Left colon (tissue), 2 donors: ENCODE data around the gene ZFP36. TPM values are rescaled to one million over a fixed set of nuclear protein-coding genes. Genes with fewer than 3 reads are reported as not detected.
"Not testable (repeated sequence)": the region's sequence is repeated elsewhere in the genome, so short reads cannot be mapped to it uniquely, and the experiment has no call there.

Source experiments
- ATAC-seq: fragments of 200-7000 bp; cut with Tn5 transposase; one replicate; pipeline ENCODE4 v1.9.1; 2020; ENCODE audit warnings: mild to moderate bottlenecking, moderate library complexity
- DNase-seq, 2 donors: peaks; one replicate each; pipeline ENCODE4 v3.0.0-alpha.2; 2020
- intact Hi-C, 2 donors: fragments of 100-400 bp; cut with DNase I in 1 of 2; cut with micrococcal nuclease in 1 of 2; formaldehyde crosslinking; loops; one replicate each; pipeline versions ENCODE4 v1.11.2 to v1.14.0; 2022; cut with DNase I, micrococcal nuclease
- long read RNA-seq: library from polyadenylated mRNA; unstranded; transcript quantifications from one replicate; pipeline ENCODE4 v2.0.0, GENCODE V29; 2021
- total RNA-seq, 2 donors: library from RNA; stranded (reverse); fragmentation: NEBNext Ultra II Directional; extraction: Animal tissue kit (Norgen Biotek cat#: 25700); gene quantifications; one replicate each; pipeline ENCODE4 v1.2.1, GENCODE V29; 2021
- donor health status: DM: no; HTN: no; CAD: no.
- donor health status: DM: yes; HTN: yes; CAD: no.

Gene ZFP36, protein sequence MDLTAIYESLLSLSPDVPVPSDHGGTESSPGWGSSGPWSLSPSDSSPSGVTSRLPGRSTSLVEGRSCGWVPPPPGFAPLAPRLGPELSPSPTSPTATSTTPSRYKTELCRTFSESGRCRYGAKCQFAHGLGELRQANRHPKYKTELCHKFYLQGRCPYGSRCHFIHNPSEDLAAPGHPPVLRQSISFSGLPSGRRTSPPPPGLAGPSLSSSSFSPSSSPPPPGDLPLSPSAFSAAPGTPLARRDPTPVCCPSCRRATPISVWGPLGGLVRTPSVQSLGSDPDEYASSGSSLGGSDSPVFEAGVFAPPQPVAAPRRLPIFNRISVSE
- total RNA-seq: 100 to 1,000 TPM; 152 to 391 TPM
- long read RNA-seq, transcript ZFP36-203 (2 exons, 1,786 nt): major isoform, 32 of 311 reads
- long read RNA-seq, partial matches to known transcripts: 0 of 311 reads
- long read RNA-seq, other reads (novel, unspliced or antisense): 279 of 311 reads

DNA sequence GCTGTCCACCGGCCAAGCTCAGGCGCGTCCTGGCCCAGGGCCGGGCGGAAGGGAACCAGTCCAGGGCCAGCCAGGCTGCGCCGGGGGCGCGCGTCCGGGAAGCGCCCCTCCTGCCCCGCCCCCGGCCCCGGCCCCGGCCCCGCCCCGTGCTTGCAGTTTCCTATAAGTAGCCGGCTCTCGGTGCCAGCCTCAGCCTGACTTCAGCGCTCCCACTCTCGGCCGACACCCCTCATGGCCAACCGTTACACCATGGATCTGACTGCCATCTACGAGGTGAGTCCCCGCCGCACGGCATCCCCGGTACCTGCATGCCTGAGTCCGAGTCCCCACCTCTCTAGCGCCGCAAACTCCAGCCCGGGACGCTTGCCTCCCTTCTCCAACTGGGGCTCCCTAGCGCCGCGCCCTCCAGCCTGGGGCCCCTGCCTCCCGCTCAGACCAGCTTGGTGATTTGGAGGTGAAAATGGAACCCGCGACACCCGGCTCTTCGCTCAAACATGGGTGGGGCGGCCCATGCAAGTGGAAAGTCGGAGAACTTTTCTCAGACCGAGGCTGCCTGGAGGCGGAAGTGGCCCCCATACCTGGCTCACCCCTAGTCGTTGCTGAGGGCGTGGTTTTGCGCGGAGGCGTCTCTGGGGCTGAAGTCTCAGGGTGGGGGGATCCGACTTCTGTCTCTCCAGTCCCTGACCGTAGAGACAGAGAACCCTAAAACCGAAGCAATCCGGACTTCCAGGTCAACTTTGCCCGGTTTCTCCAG is at the start of gene ZFP36:
Gene ZFP36, plus strand, starts transcription at position 192 of the 754 bp plus-strand sequence. Its CDS starts 58 bp downstream, at position 250.
- intact Hi-C loops: no loop called here
- DNase-seq (peak; percentile 90 to 95), ATAC-seq (peak; percentile 32)

DNA sequence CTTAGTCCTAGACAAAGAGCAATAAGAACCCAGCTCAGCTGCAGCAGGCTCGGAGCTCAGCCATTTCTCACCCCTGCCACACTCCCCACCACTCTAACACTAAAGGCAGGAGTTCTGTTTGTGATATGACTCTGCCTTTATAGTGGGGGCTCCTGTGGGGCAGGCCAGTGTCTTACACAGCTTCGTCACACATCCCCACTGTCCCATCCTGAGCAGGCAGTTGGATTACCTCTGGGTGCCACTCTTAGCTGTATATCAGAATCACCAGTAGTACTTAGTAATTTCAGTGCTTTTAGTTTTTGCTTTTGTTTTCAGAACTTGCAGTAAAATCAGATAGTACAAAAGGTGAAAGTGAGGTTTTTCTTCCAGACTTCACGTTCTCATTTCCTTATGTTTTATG is 47.6 kb upstream of the ZFP36 start:
- DNase-seq (no peak), ATAC-seq (no peak)
- intact Hi-C loops: no loop called here

DNA sequence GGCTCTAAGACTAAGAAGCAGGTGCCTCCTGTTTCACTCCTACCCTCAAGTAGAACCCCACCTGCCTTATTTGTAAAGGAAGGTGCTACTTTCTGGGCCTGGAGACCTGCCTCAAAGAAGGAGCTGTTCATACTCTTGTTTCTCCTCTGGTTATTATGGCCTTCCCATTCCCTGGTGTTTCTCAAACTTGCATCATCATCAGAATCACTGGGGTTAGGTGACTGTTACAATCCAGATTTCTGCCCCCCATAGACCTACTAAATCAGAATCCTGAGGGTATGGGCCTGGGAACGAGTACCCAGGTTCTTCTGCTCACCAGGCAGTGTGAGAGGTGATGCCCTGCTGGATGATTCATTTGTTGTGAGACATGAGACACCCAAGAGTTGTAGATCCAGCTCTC is 46.0 kb upstream of the ZFP36 start:
- ATAC-seq: no peak

DNA sequence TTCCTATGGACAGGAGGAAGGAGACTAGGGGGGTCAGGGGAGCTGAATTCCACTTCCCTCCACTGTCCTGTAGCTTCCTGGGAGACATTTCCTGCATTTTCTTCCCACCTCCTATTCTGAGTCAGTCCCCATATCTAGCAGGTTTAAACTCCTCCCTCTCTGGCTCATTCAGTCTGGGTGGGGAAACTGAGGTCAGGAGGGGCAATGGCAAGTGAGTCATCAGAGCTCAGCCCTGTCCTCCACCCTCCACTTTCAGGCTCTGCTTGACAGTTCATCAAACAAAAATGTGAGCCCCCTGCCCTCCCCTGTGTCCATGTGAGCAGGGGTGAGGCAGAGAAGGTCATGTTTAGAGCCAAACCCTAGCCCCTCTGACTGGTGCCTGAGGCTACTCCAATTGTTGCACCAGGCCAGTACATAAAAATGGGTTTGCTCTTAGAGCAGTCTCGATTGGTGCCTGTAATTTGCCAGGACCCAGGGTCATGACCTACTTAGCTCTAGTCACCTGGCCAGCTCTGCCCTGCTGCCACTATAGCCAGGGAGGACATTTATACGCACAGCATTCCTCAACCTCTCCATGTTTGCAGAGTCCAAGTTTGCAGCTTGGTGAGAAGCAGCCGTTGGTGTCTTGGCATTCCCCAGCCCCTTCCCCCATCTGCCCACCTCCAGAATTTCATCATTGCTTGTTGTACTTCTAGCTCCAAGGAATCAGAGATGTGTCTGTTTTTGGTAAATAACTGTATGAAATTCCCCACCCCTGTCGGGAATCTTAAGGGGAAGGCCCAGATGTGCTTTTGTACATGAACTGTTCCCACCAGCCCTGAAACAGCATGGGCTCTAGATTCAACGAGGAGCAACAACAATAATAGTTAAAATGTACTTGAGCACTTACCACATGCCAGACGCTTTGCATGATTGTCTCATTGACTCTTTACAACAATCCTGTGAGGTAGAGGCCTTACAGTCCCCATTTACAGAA is 43.7 kb upstream of the ZFP36 start:
- DNase-seq: no peak
- ATAC-seq: no peak
- intact Hi-C loops: no loop called here

More for the DNA sequence above, 46.0 kb upstream of the ZFP36 start:
- intact Hi-C loops: no loop called here
- DNase-seq: no peak

DNA sequence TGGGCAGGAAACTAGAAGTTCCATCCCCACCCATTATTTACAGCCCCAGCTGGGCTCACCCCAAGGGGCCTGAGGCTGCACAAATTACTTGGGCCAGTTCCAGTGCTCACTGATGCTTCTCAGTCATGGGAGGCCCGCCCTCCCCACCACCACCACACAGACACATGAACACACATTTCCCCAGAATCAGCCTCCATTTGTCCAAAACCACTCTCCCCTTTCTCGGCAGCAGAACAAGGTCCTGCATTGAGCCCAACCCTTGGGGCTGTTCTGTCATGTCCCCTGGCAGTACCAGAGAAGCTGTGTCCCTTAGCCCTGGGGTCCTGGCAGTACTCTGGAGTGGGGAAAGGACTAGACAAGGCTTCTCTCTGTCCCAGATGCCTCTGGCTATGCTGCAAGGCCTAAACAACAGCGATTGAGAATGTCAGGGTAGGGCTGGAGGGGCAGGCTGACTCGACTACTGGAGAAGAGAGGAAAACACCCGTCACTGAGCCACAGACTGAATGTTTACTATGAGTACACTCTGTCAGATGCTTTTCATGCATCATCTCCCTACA is 42.7 kb upstream of the ZFP36 start:
- no peak for ATAC-seq
- no peak for DNase-seq

DNA sequence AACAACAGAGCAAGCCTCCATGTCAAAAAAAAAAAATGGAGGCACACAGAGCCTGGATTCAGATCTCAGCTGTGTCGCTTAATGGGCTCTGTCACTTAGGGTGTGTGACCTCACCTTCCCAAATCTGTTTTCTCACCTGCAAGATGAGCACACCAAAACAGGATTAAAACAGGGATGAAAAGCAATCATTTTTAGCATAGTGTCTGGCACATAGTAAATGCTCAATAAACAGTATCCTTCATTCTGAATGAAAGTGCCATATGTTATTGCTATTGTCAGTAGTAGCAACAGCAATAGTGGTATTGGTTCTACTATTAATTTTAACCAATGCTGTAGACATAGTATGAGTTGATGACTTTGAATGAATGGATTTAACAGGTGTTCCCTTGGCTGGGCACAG is 41.1 kb upstream of the ZFP36 start:
- ATAC-seq (no peak), DNase-seq (no peak)
- intact Hi-C loops: no loop called here

More for the DNA sequence above, 42.7 kb upstream of the ZFP36 start:
- intact Hi-C loops: no loop called here

DNA sequence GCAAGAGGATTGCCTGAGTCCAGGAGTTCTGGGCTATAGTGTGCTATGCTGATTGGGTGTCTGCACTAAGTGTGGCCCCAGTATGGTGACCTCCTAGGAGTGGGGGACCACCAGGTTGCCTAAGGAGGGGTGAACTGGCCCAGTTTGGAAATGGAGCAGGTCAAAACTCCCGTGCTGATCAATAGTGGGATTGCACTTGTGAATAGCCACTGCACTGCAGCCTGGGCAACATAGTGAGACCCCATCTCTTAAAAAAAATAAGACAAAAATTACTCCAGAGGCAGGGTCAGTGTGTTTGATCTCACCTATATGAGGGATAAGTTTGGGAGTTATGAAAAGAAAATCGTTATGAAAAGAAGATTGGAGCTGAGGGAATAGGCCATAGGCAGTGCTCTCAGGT is 37.4 kb upstream of the ZFP36 start:
- intact Hi-C loops: no loop called here
- ATAC-seq (no peak), DNase-seq (no peak)

DNA sequence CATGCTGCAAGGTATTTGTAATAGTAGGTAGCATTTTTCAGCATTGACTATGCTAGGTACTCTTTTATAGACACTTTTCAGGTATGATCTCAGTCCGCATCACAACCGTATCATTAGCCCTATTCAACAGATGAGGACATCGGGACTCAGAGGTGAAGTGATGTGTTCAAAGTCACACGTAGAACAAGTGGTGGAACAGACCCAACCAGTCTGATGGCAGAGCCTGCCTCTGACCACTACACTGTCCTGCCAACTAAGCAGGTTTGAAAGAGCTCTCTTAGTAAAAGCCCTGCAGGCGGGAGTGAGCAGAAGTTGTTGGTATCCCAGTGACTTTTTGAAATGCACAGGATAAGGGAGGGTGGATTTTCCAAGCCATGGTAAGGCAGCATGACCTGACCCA is 35.9 kb upstream of the ZFP36 start:
- ATAC-seq (no peak), DNase-seq (no peak)
- intact Hi-C loops: no loop called here

DNA sequence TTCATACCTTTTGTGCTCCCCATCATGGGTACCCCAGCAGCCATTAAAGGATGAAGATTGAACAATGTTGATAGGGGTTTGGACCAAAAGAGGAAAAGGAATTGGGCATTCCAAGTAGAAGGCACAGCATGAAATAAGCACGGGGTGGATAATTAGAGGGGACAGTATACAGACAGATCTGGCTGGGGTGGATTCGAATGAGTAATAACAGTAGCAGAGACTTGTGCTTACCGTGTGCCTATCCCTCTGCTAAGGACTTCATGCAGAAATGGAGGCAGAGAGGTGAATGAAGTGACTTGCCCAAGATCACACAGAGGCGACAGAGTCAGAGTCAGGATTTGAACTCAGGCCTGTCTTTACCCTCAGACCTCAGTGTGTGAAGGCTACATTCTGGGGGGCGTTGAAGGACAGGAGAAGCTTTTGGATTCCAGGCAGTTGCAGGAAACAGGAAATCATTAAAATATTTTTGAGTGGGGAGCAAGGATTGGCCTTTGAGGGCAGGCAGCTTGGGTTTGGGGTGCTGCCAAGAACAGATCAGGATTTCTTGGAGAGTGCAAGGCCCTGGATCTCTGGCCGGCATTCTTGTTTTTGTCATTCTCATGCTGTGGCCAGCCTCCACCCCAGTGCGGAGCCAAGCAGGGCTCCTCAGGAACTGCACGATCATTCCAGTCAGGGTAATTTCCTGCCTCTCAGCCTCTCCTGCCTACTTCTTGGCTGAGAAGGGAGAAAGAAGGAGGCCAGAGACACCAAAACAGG is 34.4 kb upstream of the ZFP36 start:
- peak; percentile 30 for ATAC-seq
- intact Hi-C loops: no loop called here

DNA sequence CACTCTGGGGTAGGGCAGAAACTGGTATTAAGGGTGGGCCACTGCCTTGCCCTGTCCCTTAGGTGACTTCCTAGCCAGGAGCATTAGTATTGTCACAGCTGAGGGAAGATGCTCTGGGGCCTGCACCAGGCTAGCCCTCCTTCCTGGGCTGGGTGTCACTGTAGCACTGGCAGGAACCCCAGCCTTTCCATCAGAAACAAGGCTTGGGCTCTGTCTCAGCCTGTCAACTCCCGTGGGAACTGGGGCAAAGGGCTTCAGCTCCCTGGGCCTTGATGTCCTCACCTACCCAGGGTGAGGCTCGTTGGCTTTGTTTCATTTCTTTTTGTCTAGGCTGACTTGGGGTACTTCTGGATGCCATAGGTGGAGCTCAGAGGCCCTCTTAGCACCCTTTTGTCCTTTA is 33.7 kb upstream of the ZFP36 start:
- DNase-seq (no peak), ATAC-seq (no peak)
- intact Hi-C loops: no loop called here

More for the DNA sequence above, 34.4 kb upstream of the ZFP36 start:
- peak; percentile 44 to 75 for DNase-seq

DNA sequence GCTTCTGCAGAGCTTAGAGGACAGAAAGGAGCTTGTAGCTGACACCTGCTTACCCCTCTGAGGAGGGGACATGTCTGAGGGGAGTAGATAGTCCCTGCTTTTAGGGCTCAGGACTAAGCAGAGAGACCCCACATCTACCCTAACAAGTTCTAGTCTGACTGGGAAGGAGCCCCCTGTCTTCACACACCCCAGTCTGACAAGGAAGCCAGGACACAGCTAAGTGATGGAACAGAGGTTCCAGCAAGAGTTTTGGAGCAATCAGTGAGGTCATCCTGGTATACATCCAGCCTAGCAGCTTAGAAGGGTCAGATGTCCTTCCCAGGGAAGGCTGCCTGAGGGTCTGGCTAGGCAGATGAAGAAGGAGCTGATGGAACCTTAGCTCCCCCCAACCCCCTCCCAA is 30.7 kb upstream of the ZFP36 start:
- intact Hi-C loops: no loop called here
- DNase-seq: no peak
- no peak for ATAC-seq

DNA sequence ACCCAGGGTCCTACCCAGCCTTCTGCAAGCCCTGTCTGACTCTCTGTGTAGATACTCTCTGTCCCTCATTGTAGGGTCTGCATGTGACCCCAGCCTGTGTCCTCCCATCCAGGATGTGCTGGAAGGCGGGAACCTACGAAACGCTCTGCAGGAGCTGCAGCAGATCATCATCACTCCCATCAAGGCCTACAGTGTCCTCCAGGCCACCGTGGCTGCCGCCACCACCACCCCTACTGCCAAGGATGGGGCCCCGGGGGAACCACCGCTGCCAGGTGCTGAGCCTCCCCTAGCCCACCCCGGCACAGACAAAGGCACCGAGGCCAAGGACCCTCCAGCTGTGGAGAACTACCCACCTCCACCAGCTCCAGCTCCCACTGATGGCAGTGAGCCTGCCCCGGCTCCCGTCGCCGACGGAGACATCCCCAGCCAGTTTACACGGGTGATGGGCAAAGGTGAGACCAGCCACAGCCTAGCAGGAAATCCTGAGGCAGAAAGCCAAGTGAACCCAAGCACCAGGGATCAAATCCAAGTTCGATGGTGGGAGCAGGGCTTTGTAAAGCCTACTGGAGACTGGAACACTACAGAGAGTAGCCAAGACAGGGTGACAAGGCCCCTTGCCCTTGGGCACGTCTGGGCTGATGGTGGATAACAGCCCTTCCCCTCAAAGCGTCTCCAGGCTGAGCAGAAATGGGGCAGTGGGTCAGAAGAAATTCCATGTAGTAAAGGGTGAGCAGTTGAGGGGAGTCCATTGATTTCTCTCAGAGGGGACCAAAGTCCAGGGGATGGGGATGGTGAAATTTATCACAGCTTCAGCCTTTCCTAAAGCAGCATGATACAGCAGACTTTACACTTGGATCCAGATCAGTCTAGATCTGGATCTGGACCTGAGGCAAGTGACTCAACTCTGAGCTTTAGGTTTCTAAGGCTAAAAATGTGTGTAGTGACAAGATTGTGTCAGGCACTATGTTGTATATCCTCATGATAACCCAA is 29.0 kb upstream of the ZFP36 start:
- intact Hi-C loops: no loop called here
- DNase-seq (no peak), ATAC-seq (no peak)

DNA sequence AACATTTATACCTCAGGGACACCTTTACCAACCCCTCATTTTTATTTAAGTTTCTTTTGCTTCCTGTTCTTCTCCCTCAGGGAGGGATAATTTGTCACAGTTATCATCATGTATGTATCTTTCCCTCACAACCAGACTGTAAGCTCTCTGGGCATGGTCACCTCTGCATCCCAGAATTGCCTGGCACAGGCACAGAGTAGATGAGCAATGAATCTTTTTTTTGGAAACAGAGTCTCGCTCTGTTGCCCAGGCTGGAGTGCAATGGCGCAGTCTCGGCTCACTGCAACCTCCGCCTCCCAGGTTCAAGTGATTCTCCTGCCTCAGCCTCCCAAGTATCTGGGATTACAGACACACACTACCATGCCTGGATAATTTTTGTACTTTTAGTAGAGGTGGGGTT is 27.3 kb upstream of the ZFP36 start:
- DNase-seq, intact Hi-C loops, ATAC-seq: not testable (repeated sequence)

DNA sequence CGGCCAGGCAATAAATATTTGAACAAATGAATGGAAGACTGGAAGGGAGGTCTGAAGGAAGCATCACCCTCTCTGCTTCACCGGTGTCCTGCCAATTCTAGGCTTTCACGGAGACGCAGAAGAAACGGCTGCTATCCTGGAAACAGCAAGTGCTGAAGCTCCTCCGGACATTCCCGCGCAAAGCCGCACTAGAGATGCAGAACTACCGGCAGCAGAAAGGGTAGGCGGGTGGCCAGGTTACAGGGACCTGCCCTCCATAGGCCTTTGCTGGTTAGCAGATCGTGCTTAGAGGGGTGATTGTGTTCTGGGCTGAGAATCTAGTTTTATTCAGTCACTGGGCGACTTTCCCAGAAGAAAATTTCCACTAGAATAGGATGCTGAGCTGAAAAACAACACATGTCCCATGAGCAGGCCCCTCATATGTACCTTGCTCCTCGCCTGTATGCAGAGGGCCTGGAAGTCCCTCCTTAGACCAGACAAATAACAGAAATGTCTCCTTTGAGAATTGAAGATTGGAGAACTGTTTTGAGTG is 26.7 kb upstream of the ZFP36 start:
- no peak for ATAC-seq
- no peak for DNase-seq
- intact Hi-C loops: no loop called here

DNA sequence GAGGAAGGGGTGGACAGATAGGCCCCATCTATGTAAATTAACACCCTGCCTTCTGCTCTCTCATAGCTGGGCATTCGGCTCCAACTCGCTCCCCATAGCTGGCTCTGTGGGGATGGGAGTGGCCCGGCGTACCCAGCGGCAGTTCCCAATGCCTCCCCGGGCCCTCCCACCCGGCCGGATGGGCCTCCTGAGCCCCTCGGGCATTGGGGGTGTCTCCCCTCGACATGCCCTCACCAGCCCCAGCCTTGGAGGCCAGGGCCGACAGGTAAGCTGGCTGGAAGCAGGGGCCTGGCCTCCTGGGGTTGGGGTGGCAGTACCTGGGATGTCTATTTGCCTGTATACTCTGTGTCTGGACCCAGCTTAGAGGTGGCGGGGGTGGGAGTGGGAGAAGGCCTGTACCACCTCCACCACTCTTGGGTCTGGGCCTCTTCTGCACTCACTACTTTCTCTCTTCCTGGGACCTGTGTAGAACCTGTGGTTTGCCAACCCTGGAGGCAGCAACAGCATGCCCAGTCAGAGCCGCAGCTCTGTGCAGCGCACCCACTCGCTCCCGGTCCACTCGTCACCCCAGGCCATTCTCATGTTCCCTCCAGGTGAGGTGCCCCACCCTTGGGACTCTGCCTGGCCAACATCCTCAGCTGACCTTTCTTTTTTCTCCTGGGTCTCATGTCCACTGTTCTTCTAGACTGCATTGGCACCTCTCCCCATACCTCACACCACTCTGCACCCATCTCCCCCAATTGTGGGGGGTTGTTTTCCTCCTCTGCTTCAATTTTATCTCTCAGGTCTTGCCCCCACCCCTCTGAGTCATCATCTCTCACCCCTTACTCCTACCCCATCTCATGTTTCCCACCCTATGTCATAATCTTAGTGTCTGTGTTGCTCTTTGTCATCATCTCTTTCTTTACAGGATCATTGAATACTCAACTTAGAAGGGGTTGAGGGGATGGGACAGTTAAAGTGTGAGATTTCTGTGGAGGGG is 25.8 kb upstream of the ZFP36 start:
- intact Hi-C loops: no loop called here
- DNase-seq (no peak), ATAC-seq (no peak)
